Islet of Langerhans (tissue), 1 donor: ENCODE measurements around the gene DOCK9.

ENCODE experiments used
- FAIRE-seq: peaks from one replicate; lab custom pipeline; 2011; peaks lifted over from hg19 to GRCh38; lab: Jason Lieb, UNC

The DOCK9 gene

GRCh38 chr13:98886587-98887230 lies 91.2 kb downstream of the DOCK9 start:
- no peak for FAIRE-seq

DNA sequence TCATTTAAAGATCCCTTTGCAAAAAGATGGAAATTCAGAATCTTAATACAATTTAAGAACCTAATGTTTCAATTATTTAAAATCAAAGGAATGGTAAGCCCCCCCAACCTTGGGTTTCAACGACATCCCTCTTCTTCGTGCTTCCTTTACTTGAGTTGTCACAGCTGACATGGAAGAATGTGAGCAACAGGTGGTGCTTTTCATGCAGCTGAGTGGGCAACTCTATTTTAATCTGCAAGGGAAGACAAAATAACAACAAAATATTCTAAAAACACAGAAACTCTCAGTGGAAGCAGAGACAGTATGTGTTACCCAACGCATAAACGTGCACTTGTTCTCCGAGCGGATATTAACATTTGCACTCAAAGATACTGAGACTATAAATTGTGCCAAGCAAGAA lies 92.3 kb downstream of the DOCK9 start:
- FAIRE-seq = no peak

- no peak for FAIRE-seq
Observed at GRCh38 chr13:98883998-98884397, 93.9 kb downstream of the DOCK9 start.

GRCh38 chr13:98881390-98881789 lies 96.5 kb downstream of the DOCK9 start:
- no peak for FAIRE-seq

- FAIRE-seq = no peak
Observed at GRCh38 chr13:98880677-98881076, 97.2 kb downstream of the DOCK9 start.

DNA sequence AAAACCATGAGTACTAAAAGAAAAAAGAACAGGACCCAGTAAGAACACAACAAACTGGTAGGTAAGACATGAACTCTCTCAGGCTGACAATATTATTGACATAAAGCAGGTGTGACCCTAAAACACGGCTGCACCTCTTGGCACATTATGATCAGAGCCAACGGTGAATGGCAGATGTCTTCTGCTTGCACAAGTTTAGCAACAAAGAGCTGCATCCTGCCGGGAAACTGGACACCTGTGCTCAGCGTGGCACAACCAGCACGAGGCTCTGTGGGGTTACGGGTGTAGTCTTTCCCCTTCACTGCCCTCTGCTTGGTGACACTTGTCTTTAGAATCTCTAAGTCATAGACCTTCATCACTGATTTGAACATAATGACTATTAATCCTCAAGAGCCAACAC lies 97.9 kb downstream of the DOCK9 start:
- no peak for FAIRE-seq

DNA sequence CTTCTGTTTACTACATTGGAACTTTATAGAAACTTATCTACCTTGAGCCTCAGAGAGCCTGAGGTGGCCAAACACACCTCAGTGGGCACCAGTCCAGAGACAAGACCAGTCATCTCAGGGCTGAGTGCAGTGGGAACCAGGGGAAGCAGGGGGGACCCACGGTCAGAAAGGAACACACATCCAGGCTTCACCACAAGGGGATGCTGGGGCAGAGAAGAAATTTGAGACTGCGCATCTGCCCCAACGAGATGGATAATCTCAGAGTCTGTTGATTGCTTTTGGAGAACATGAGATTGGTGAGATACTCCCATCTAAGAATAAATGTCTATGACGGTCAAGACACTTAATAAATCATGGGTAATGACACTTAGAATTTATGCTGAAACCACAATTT lies 98.7 kb downstream of the DOCK9 start:
- FAIRE-seq = no peak

DNA sequence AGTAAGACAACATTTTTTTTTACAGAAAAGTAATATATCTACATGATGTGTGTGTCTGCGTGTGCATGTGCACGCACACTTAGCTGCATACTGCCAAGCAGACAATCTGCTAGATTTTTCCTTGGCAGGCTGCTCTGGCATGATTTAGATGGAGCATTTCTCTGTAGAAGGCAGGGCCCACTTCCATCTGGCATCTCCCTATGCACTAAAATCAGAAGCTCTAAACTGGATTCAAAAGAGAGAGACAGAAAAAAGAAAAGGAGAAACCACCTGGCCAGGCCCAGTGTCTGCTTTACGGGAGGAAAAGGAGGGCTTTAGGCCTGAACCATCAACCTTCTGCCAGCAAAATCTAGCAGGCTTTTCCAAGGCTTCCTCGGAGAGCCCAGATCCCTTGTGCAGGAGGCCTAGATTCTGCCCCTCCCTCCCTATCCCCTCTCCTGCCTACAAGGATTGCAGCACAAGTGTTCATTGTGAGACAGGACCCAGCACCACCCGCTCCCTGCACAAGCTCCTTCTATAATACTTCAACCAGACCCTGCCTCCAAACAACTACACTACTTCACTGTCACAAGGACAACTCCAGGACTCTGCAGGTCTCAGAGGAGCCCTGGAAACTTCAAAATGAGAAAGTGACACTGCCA lies 99.3 kb downstream of the DOCK9 start:
- FAIRE-seq = no peak

GRCh38 chr13:98877936-98878335 lies 99.9 kb downstream of the DOCK9 start:
- no peak for FAIRE-seq

DNA sequence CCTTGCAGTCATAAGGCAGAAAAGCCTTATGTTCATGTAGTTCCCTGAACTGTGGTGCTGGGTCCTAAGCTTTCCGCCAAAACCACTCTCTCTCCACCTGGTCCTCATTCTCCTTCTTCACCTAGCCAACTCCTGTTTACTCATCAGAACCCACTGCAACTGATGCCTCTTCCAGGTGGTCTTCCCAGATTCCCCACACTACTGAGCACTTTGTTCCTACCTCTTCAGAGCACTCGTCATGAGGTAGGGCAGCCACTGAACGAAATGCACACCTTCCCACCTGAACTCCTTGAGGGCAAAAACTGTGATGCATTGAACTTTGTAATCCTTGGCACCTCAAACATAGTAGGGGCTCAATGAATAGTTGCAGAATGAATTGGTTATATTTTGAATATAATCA lies 100.4 kb downstream of the DOCK9 start:
- FAIRE-seq = no peak

GRCh38 chr13:98875146-98875729 lies 102.6 kb downstream of the DOCK9 start:
- FAIRE-seq = no peak

GRCh38 chr13:98874029-98874397 lies 103.9 kb downstream of the DOCK9 start:
- no peak for FAIRE-seq

GRCh38 chr13:98873377-98874028 lies 104.4 kb downstream of the DOCK9 start:
- no peak for FAIRE-seq

DNA sequence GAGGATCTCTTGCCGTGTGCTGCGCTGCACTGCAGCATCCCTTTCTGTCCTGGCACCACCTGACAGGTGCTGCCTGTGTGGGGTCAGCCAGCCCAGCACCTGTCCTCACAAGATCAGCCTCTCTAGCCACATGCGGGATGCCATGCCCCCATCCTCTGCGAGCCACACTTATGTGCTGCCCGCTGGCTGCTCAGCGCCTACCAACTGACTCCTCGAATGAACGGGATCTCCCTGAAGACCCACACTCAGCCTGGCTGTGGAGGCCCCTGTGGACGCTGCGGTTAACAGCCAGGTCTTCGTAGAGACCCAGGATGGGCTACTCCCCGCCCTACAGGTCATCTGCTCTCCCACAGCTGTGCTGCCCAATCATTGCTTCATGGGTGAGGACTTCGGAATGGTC lies 106.1 kb downstream of the DOCK9 start:
- no peak for FAIRE-seq

DNA sequence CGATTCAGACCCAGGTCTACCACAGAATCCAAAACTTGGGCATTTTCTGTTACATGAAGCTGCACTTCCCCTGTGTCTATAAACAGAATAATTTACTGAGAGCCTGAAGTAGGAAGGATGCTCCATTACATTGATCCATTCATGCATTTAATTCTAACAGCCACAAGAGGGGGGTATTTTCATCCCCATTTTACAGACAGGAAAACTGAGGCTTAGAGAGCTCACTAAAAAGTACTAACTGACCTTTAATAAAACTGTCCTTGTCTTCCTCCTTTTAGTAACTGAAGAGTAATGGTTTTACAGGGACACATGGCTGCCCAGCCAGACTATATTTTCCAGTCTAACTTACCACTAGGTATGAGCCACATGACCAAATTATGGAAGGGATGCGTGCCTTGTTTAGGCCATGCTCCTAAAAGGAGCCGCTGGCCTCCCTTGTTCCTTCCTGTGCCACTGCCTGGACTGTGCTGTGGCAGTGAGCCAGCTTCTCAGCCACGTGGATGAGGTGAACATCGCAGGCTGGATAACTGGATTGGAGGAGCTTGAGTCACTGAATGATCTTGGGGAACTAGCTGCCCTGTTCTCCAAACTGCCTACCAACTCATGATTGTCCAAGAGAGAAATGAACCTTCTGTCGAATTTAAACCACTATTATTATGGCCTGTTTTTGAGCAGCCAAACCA lies 108.3 kb downstream of the DOCK9 start:
- FAIRE-seq = no peak

- FAIRE-seq = no peak
Observed at GRCh38 chr13:98868932-98869331, 108.9 kb downstream of the DOCK9 start.

DNA sequence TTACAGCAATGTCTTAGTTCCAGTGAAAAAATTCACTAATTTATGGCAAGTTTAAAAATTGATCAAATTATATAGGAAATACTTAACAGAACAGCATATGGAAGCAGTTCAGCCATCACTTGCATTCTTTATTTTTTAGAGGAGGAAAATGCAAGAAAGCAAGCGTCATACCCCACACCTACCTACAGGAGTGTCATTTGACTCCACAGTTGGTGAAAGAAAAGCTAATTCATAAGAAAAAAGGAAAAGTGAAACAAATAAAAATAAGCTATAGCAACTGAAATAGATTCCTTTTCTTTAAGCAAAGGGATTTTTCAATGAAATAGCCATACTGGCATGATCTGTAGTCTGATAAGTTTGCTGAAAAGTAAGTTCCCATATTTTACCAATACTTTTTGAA lies 111.0 kb downstream of the DOCK9 start:
- FAIRE-seq = no peak

DNA sequence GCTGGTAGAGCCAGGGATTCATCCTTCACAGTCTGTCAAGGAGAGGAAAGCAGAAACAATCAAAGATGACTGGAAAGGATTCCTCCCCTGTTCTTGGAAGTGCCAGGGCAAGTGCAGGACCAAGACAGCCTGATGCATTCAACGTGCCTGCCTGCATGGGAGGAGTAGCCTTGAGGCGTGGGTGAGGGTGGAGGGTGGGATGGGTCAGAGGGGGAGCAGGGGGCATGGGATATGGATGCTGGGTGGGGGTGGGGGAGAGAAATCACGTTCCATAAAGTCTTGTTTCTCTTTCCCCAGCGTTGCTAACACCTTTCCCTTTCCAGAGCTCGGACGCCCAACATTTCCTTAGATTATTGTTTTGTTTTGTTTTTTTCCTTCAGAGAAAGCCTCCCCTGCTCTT lies 117.4 kb downstream of the DOCK9 start:
- FAIRE-seq = no peak

DNA sequence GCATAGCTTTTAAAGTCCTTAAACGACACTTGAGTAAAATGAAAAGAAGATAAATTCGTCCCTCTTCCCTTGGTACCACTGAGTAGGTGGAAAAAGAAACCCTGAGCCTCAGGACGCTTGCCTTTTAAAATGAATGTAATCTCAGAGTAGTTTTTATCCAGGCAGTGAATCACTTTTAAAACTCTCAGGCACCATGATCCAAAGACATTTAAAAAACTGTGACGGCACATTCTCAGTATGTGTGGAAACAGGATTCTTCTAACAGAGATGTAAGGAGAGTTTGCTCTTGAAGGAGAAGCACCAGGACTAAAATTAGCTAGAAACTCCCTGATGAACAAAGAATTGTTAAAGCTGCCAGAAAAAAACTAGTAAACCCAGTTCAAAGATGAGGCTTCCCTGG lies 119.7 kb downstream of the DOCK9 start:
- no peak for FAIRE-seq

GRCh38 chr13:98856983-98857382 lies 120.9 kb downstream of the DOCK9 start:
- FAIRE-seq = no peak

DNA sequence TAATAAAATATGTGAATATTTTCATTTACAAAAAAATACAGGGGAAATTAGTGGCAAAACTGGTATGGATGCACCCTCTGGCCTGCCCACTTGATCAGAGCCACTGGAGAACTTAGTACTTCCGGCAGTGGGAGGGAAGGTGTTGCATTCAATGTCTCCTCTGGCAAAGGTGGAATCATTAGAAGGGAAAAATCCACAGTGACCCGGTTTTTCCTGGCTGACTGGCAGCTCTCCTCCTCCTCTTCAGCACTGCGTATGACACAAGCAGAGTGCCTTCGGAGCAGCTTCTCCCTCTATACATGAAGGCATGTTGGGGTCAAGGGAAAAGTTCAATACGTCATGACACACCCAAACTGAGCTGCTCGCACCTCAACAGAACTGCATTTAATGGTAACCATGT lies 123.4 kb downstream of the DOCK9 start:
- FAIRE-seq = no peak

DNA sequence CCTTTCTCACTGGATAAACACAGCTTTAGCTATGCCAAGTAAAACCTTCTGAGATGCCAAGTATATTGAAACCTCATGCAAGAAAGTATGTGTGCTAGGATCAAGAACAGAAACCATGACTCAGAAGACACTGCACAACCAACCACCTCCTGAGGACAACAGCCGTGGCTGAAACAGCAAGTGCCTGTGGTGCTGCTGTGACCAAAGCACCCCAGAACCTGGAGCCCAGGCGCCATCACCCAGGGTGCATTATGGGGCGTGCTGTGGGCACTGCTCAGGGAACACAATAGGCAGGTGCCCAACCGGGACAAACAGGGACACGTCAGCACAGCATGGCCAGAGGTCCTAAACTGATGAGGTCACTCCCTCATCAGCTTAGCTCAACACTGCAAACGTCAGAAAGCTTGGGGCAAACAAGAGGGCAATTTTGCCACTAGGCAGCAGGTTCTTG lies 124.1 kb downstream of the DOCK9 start:
- no peak for FAIRE-seq

GRCh38 chr13:98851276-98851675 lies 126.6 kb downstream of the DOCK9 start:
- no peak for FAIRE-seq
